Gastroesophageal sphincter (tissue), 4 donors: ENCODE data around the gene DUSP9. TPM values are rescaled to one million over a fixed set of nuclear protein-coding genes. Genes with fewer than 3 reads are reported as not detected.

Experiments used
- ATAC-seq: fragments of 150-250 bp; one replicate; pipeline ENCODE4 v1.9.1; 2016; ENCODE audit warnings: mild to moderate bottlenecking, moderate library complexity
- H3K27ac ChIP-seq, 4 donors: fragments of 200-600 bp; sonication (generic) in 3 of 4; 1 replicate in 3 of 4; 2 replicates in 1 of 4; pipeline ENCODE4 v1.5.1; 2016 to 2019
- H3K27me3 ChIP-seq: fragments of 200-600 bp; sonication (generic); one replicate; pipeline ENCODE4 v1.5.1; 2019
- H3K36me3 ChIP-seq, 2 donors: fragments of 200-600 bp; sonication (generic); one replicate each; pipeline ENCODE4 v1.5.1; 2019; ENCODE audit warnings: control low read depth in 1 of 2
- H3K4me1 ChIP-seq, 3 donors: fragments of 200-600 bp; sonication (generic); 1 replicate in 2 of 3; 2 replicates in 1 of 3; pipeline ENCODE4 v1.5.1; 2016 to 2019; ENCODE audit warnings: control low read depth in 2 of 3
- H3K4me3 ChIP-seq, 2 donors: fragments of 200-600 bp; sonication (generic); one replicate each; pipeline ENCODE4 v1.5.1; 2019; ENCODE audit warnings: mild to moderate bottlenecking in 1 of 2, moderate library complexity in 1 of 2
- H3K9me3 ChIP-seq, 3 donors: fragments of 200-600 bp; sonication (generic); one replicate each; pipeline ENCODE4 v1.5.1; 2017 to 2019; ENCODE audit warnings: control low read depth in 2 of 3
- CTCF ChIP-seq, 4 experiments: fragments of 200-600 bp in 2 of 4; fragments of 450-650 bp in 2 of 4; sonication (generic) in 1 of 4; IDR thresholded peaks; one replicate each; pipeline ENCODE4 v1.5.1; 2017 to 2019; ENCODE audit warnings: antibody characterized with exemption in 4 of 4, mild to moderate bottlenecking in 2 of 4, moderate library complexity in 2 of 4
- EP300 ChIP-seq: sonication (generic); formaldehyde crosslinking; IDR thresholded peaks from one replicate; pipeline ENCODE4 v1.6.1; 2017; ENCODE audit warnings: antibody characterized with exemption, mild to moderate bottlenecking
- POLR2A ChIP-seq, 2 donors: fragments of 450-650 bp; IDR thresholded peaks; one replicate each; pipeline ENCODE4 v1.6.1; 2017; ENCODE audit warnings: antibody characterized with exemption in 2 of 2, mild to moderate bottlenecking in 2 of 2, moderate library complexity in 1 of 2
- POLR2AphosphoS5 ChIP-seq: sonication (generic); formaldehyde crosslinking; IDR thresholded peaks from one replicate; pipeline ENCODE4 v1.6.1; 2017; ENCODE audit warnings: antibody characterized with exemption
- WGBS, 2 donors: methylation state at CpG; one replicate each; pipeline ENCODE4 v1.1.5; 2018; ENCODE audit warnings: low coverage in 1 of 2; 5-methylcytosine and 5-hydroxymethylcytosine counted together
- total RNA-seq, 4 donors: library from RNA; depleted of rRNA; stranded (reverse); fragments of >200 nt; gene quantifications; one replicate each; pipeline ENCODE4 v1.1.0, GENCODE V29; 2016

Gene DUSP9
- total RNA-seq, 4 donors from 2014 or later: not detected

- 77 to 81% methylated on average over 3 to 8 of the region's 27 CpGs for WGBS, 2 donors
- H3K27ac ChIP-seq: no peak overlapping the region
- no peak overlapping the region for H3K4me3 ChIP-seq
- no peaks in the 10 kb centered on the region for H3K36me3 ChIP-seq
- no peak for TF ChIP-seq POLR2AphosphoS5
- TF ChIP-seq CTCF (IDR thresholded peaks at IDR 0.05): no peak
- no peak for TF ChIP-seq POLR2A (IDR thresholded peaks at IDR 0.05)
- no peak for TF ChIP-seq EP300
- H3K27me3 ChIP-seq: peaks cover 2% of the 10 kb centered on the region
- ATAC-seq: no peak
- H3K9me3 ChIP-seq: no peaks in the 10 kb centered on the region
- H3K4me1 ChIP-seq: no peaks in the 10 kb centered on the region
Measured at GRCh38 chrX:153621949-153622598, 24.9 kb upstream of the DUSP9 start.

GRCh38 chrX:153622661-153623309, 24.2 kb upstream of the DUSP9 start:
- TF ChIP-seq POLR2A (IDR thresholded peaks at IDR 0.05) (no peak), POLR2AphosphoS5 (no peak)
- H3K9me3 ChIP-seq: no peaks in the 10 kb centered on the region
- no peak overlapping the region for H3K27ac ChIP-seq
- no peaks in the 10 kb centered on the region for H3K27me3 ChIP-seq
- no peak for ATAC-seq
- H3K4me1 ChIP-seq: no peaks in the 10 kb centered on the region
- H3K4me3 ChIP-seq: no peak overlapping the region
- WGBS, 2 donors: 48 to 64% methylated on average over 5 to 8 of the region's 17 CpGs
- H3K36me3 ChIP-seq: no peaks in the 10 kb centered on the region

- no CpG with 5 or more reads among the region's 16 CpGs for WGBS, 2 donors
- Histone ChIP-seq H3K27me3 (no peaks in the 10 kb centered on the region), H3K4me1 (no peaks in the 10 kb centered on the region), H3K36me3 (no peaks in the 10 kb centered on the region), H3K27ac (no peak overlapping the region), H3K4me3 (no peak overlapping the region), H3K9me3 (no peaks in the 10 kb centered on the region)
- TF ChIP-seq CTCF (IDR thresholded peaks at IDR 0.05) (no peak), POLR2AphosphoS5 (no peak), POLR2A (IDR thresholded peaks at IDR 0.05) (no peak), EP300 (no peak)
- ATAC-seq: no peak
Measured at GRCh38 chrX:153623310-153624029, 23.5 kb upstream of the DUSP9 start.

- no peaks in the 10 kb centered on the region for H3K4me1 ChIP-seq
- no peak for ATAC-seq
- no peak for TF ChIP-seq POLR2A (IDR thresholded peaks at IDR 0.05)
- TF ChIP-seq EP300: no peak
- no peak for TF ChIP-seq POLR2AphosphoS5
- TF ChIP-seq CTCF (IDR thresholded peaks at IDR 0.05): no peak
- H3K36me3 ChIP-seq: no peaks in the 10 kb centered on the region
- H3K4me3 ChIP-seq: no peak overlapping the region
- no peaks in the 10 kb centered on the region for H3K9me3 ChIP-seq
- H3K27ac ChIP-seq: no peak overlapping the region
- H3K27me3 ChIP-seq: no peaks in the 10 kb centered on the region
- WGBS, 2 donors: 80% methylated on average over 2 of the region's 15 CpGs; no CpG with 5 or more reads in 1 of the 2 donors
Measured at GRCh38 chrX:153624196-153625091, 22.6 kb upstream of the DUSP9 start.
